PFSK-1 (cell line): ENCODE measurements around the gene SLPI.

Source experiments
- POLR2AphosphoS5 ChIP-seq: IDR thresholded peaks from 2 replicates; pipeline ENCODE4 v1.6.1; 2012; ENCODE audit warnings: low read depth, mild to moderate bottlenecking, control low read depth, low read length, moderate library complexity
- REST ChIP-seq, 2 experiments: IDR thresholded peaks; 2 replicates each; pipeline versions ENCODE4 v1.6.1 to v1.8.0; 2011 to 2012; ENCODE audit warnings: low read depth in 2 of 2, low read length in 2 of 2, control low read depth in 1 of 2, inconsistent platforms in 1 of 2, mild to moderate bottlenecking in 1 of 2, moderate library complexity in 1 of 2; ENCODE audit not compliant: insufficient read depth in 1 of 2
- TAF1 ChIP-seq: IDR thresholded peaks from 2 replicates; pipeline ENCODE4 v1.6.1; 2012; ENCODE audit warnings: low read length, control low read depth, borderline replicate concordance; ENCODE audit not compliant: insufficient read depth

- TF ChIP-seq TAF1 (no peak), POLR2AphosphoS5 (no peak), REST (IDR thresholded peaks at IDR 0.05; ENCODE audit: insufficient read depth in 1 of 2, low read depth in 2 of 2, low read length in 2 of 2) (no peak)
These were observed 41.5 kb downstream of the SLPI start for GRCh38 chr20:45212836-45213235.
